ENCODE results near the gene SYPL1.

DNA sequence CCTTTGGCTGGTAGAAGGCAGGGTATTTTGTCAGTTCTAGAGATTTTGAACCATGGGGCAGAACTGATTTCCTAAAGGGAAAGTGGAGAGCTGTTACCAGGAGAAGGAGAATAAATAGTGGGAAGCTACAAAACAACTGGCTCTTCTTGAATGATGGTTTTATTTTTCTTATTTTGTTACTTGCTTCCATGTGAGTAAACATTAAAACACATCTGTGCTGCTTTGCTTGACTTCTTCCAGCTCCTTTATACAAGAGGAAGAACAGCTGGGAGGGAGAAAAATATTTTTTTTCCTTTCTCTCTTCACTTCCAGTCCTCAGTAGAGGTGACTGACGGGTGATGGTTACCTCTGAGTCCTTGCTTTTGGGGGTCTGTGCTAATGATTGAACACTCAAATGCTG is 30.0 kb upstream of the SYPL1 start:
- no peak for TF ChIP-seq EZH2 (IDR thresholded peaks at IDR 0.05; ENCODE audit: borderline replicate concordance)
- TF ChIP-seq, protein P1, sequence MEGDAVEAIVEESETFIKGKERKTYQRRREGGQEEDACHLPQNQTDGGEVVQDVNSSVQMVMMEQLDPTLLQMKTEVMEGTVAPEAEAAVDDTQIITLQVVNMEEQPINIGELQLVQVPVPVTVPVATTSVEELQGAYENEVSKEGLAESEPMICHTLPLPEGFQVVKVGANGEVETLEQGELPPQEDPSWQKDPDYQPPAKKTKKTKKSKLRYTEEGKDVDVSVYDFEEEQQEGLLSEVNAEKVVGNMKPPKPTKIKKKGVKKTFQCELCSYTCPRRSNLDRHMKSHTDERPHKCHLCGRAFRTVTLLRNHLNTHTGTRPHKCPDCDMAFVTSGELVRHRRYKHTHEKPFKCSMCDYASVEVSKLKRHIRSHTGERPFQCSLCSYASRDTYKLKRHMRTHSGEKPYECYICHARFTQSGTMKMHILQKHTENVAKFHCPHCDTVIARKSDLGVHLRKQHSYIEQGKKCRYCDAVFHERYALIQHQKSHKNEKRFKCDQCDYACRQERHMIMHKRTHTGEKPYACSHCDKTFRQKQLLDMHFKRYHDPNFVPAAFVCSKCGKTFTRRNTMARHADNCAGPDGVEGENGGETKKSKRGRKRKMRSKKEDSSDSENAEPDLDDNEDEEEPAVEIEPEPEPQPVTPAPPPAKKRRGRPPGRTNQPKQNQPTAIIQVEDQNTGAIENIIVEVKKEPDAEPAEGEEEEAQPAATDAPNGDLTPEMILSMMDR (IDR thresholded peaks at IDR 0.05; ENCODE audit: poor library complexity): no peak
- TF ChIP-seq EZH2phosphoT487 (IDR thresholded peaks at IDR 0.05; ENCODE audit: low read depth, severe bottlenecking, unreplicated experiment): no peak

All from hepatocyte (in vitro differentiated cells).